ENCODE results near the gene RAPGEF6.

DNA sequence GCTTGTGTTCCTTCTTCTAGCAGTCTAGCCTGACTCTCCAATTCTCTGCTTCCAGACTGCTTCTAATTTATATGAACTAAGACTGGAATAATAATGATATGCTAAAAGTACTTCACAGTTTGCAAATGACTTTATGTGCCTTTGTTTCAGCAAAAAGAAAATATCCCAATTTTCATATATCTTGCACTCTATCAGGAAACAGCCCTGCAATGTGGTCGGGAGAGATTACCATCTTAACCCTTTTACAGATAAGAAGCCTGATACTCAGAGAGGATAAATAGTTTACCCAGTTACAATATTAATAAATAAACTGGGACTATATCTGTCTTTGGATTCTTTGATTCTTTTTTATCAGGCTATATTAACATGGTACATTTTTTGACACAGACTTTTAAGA is 245.2 kb downstream of the RAPGEF6 start:
- TF ChIP-seq POLR2A (IDR thresholded peaks at IDR 0.05) = no peak
- TF ChIP-seq, protein P1, sequence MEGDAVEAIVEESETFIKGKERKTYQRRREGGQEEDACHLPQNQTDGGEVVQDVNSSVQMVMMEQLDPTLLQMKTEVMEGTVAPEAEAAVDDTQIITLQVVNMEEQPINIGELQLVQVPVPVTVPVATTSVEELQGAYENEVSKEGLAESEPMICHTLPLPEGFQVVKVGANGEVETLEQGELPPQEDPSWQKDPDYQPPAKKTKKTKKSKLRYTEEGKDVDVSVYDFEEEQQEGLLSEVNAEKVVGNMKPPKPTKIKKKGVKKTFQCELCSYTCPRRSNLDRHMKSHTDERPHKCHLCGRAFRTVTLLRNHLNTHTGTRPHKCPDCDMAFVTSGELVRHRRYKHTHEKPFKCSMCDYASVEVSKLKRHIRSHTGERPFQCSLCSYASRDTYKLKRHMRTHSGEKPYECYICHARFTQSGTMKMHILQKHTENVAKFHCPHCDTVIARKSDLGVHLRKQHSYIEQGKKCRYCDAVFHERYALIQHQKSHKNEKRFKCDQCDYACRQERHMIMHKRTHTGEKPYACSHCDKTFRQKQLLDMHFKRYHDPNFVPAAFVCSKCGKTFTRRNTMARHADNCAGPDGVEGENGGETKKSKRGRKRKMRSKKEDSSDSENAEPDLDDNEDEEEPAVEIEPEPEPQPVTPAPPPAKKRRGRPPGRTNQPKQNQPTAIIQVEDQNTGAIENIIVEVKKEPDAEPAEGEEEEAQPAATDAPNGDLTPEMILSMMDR (IDR thresholded peaks at IDR 0.05) = no peak
